Breast epithelium (tissue), 4 donors: Measurements from ENCODE around the gene ZNF592. TPM values are rescaled to one million over a fixed set of nuclear protein-coding genes. Genes with fewer than 3 reads are reported as not detected.

ENCODE experiments used
- DNase-seq, 2 donors: peaks; one replicate each; pipeline ENCODE4 v3.0.0-alpha.2; 2019; ENCODE audit warnings: low spot score in 2 of 2
- H3K27ac ChIP-seq, 2 donors: fragments of 200-600 bp; sonication (generic) in 1 of 2; one replicate each; pipeline ENCODE4 v1.5.1; 2016 to 2019; ENCODE audit warnings: mild to moderate bottlenecking in 1 of 2
- H3K27me3 ChIP-seq, 2 donors: fragments of 200-600 bp; sonication (generic) in 1 of 2; one replicate each; pipeline versions ENCODE4 v1.5.1 to v1.6.0; 2017 to 2019; ENCODE audit warnings: control low read depth in 1 of 2, mild to moderate bottlenecking in 1 of 2
- H3K36me3 ChIP-seq: fragments of 200-600 bp; one replicate; pipeline ENCODE4 v1.5.1; 2019
- H3K4me1 ChIP-seq, 2 donors: fragments of 200-600 bp; sonication (generic); one replicate each; pipeline ENCODE4 v1.5.1; 2016 to 2019; ENCODE audit warnings: control low read depth in 1 of 2
- H3K4me3 ChIP-seq, 3 donors: fragments of 200-600 bp; sonication (generic); 1 replicate in 2 of 3; 2 replicates in 1 of 3; pipeline ENCODE4 v1.5.1; 2016 to 2019; ENCODE audit warnings: mild to moderate bottlenecking in 3 of 3, moderate library complexity in 2 of 3
- H3K9me3 ChIP-seq, 2 donors: fragments of 200-600 bp; sonication (generic) in 1 of 2; one replicate each; pipeline ENCODE4 v1.5.1; 2016 to 2019; ENCODE audit warnings: control low read depth in 1 of 2
- POLR2A ChIP-seq: fragments of 450-650 bp; IDR thresholded peaks from one replicate; pipeline ENCODE4 v1.6.1; 2016; ENCODE audit warnings: antibody characterized with exemption, mild to moderate bottlenecking, moderate library complexity
- POLR2AphosphoS5 ChIP-seq, 3 donors: sonication (generic); formaldehyde crosslinking; IDR thresholded peaks; one replicate each; pipeline ENCODE4 v1.6.1; 2017; ENCODE audit warnings: antibody characterized with exemption in 3 of 3
- intact Hi-C: fragments of 100-400 bp; cut with DNase I; formaldehyde crosslinking; loops from one replicate; pipeline ENCODE4 v1.15.1; 2023; ENCODE audit warnings: low total_unique reads
- total RNA-seq, 3 donors: library from RNA; depleted of rRNA; stranded (reverse); fragments of >200 nt; gene quantifications; one replicate each; pipeline ENCODE4 v1.1.0, GENCODE V29; 2016
- TF ChIP-seq, protein P1 (sequence below), 3 donors: fragments of 450-650 bp; IDR thresholded peaks; one replicate each; pipeline ENCODE4 v1.5.1; 2016 to 2017; ENCODE audit warnings: antibody characterized with exemption in 3 of 3, mild to moderate bottlenecking in 3 of 3, moderate library complexity in 3 of 3

The ZNF592 gene
- total RNA-seq, 3 donors from 2014 or later: 14.1 to 18.4 (median 18.2) TPM

- intact Hi-C loops: no loop called here
- TF ChIP-seq POLR2A: no peak
- TF ChIP-seq, protein P1, sequence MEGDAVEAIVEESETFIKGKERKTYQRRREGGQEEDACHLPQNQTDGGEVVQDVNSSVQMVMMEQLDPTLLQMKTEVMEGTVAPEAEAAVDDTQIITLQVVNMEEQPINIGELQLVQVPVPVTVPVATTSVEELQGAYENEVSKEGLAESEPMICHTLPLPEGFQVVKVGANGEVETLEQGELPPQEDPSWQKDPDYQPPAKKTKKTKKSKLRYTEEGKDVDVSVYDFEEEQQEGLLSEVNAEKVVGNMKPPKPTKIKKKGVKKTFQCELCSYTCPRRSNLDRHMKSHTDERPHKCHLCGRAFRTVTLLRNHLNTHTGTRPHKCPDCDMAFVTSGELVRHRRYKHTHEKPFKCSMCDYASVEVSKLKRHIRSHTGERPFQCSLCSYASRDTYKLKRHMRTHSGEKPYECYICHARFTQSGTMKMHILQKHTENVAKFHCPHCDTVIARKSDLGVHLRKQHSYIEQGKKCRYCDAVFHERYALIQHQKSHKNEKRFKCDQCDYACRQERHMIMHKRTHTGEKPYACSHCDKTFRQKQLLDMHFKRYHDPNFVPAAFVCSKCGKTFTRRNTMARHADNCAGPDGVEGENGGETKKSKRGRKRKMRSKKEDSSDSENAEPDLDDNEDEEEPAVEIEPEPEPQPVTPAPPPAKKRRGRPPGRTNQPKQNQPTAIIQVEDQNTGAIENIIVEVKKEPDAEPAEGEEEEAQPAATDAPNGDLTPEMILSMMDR (IDR thresholded peaks at IDR 0.05): no peak
- no peak for TF ChIP-seq POLR2AphosphoS5 (IDR thresholded peaks at IDR 0.05)
- Histone ChIP-seq H3K36me3 (no peaks in the 10 kb centered on the region), H3K9me3 (no peaks in the 10 kb centered on the region), H3K27me3 (no peaks in the 10 kb centered on the region), H3K4me3 (no peak overlapping the region), H3K4me1 (peaks cover 0 to 5% of the 10 kb centered on the region in 2 donors), H3K27ac (no peak overlapping the region)
- DNase-seq: no peak
These were observed 7.5 kb downstream of the ZNF592 start for GRCh38 chr15:84755736-84756527.

DNA sequence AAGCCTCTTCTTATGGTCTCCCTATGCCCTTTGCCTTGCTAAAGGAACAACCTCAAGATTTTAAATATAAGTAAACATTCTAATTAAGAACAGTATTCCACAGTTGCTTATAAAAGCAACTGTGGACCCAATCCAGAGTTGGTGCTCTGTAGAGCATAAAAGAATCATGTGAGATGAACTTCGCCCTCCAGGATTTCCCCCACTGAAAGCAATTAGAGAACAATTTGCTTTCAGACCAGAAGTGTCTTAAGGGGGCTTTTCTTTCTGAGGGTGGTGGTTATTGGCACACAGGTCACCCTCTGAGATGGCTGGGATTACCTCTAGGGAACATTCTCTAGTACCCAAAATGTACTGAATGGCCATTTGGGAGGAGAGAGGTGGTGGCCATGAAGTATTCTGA, 10.6 kb downstream of the ZNF592 start:
- Histone ChIP-seq H3K36me3 (no peaks in the 10 kb centered on the region), H3K4me1 (peaks cover 0 to 5% of the 10 kb centered on the region in 2 donors), H3K27me3 (no peaks in the 10 kb centered on the region), H3K9me3 (no peaks in the 10 kb centered on the region), H3K4me3 (no peak overlapping the region), H3K27ac (no peak overlapping the region)
- no peak for DNase-seq
- TF ChIP-seq POLR2AphosphoS5 (IDR thresholded peaks at IDR 0.05): no peak
- TF ChIP-seq, protein P1 (IDR thresholded peaks at IDR 0.05): no peak
- no peak for TF ChIP-seq POLR2A
- intact Hi-C loops: no loop called here

- H3K36me3 ChIP-seq: no peaks in the 10 kb centered on the region
- peaks cover 0 to 5% of the 10 kb centered on the region in 2 donors for H3K4me1 ChIP-seq
- TF ChIP-seq, protein P1 (IDR thresholded peaks at IDR 0.05): no peak
- no peak for TF ChIP-seq POLR2AphosphoS5 (IDR thresholded peaks at IDR 0.05)
- TF ChIP-seq POLR2A: no peak
- no peak overlapping the region for H3K27ac ChIP-seq
- no peak overlapping the region for H3K4me3 ChIP-seq
- H3K27me3 ChIP-seq: no peaks in the 10 kb centered on the region
- intact Hi-C loops: no loop called here
- DNase-seq: no peak
- H3K9me3 ChIP-seq: no peaks in the 10 kb centered on the region
These were observed 11.8 kb downstream of the ZNF592 start for GRCh38 chr15:84760219-84760618.

- TF ChIP-seq POLR2A: no peak
- TF ChIP-seq, protein P1 (IDR thresholded peaks at IDR 0.05): no peak
These were observed 13.3 kb downstream of the ZNF592 start for GRCh38 chr15:84761607-84762131.

DNA sequence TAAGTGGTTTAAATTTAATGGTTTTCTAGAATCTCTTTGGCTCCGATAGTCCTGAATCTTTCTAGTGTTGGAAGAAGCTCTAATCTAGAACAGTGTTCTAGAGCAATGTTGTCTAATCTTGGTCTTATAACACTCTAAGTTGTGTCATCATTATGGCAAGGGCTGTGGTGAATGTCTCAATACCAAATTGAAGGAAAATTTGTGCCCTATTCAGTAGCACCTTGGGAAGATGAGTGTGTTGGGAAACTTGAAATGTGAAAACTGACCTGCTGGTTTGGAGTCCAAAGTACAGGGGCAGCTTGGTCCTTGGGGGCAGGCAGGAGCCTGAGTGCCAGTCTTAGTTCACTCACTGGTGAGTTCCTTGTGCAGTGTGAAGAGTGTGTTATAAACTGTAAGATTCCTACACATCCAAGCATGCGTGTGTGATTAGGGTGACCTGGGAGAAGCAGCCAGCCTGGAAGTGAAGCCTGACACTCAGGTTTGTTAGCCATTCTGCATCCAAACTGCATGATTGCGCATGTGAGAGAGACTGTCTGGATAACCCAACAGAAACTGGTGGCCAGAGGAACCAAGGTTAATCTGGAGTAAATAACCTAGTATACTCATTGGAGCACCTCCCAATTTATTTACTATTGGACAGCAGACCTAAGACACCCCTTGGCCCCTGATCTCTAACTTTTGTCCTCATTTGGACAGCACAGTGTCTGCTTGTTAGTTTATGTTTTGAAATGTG, 14.6 kb downstream of the ZNF592 start:
- no peak for DNase-seq
- Histone ChIP-seq H3K27ac (no peak overlapping the region), H3K27me3 (no peaks in the 10 kb centered on the region), H3K9me3 (no peaks in the 10 kb centered on the region), H3K4me1 (no peaks in the 10 kb centered on the region), H3K4me3 (no peak overlapping the region), H3K36me3 (no peaks in the 10 kb centered on the region)
- TF ChIP-seq, protein P1 (IDR thresholded peaks at IDR 0.05): no peak
- intact Hi-C loops: no loop called here

More at GRCh38 chr15:84761607-84762131, 13.3 kb downstream of the ZNF592 start:
- Histone ChIP-seq H3K4me3 (no peak overlapping the region), H3K36me3 (no peaks in the 10 kb centered on the region), H3K4me1 (no peaks in the 10 kb centered on the region), H3K9me3 (no peaks in the 10 kb centered on the region), H3K27ac (no peak overlapping the region), H3K27me3 (no peaks in the 10 kb centered on the region)
- intact Hi-C loops: no loop called here
- no peak for DNase-seq
